ENCODE results near the gene LRRFIP1.
"Not testable (repeated sequence)": the region's sequence is repeated elsewhere in the genome, so short reads cannot be mapped to it uniquely, and the experiment has no call there.

LRRFIP1 gene

GRCh38 chr2:237597196-237598145 is 29.9 kb upstream of the LRRFIP1 start:
- no peak for DNase-seq

GRCh38 chr2:237598468-237599208 is 28.7 kb upstream of the LRRFIP1 start:
- no peak for DNase-seq

- DNase-seq: no peak
Observed at GRCh38 chr2:237599465-237600110, 27.8 kb upstream of the LRRFIP1 start.

GRCh38 chr2:237600205-237600846 is 27.1 kb upstream of the LRRFIP1 start:
- DNase-seq: no peak

- no peak for DNase-seq
Observed at GRCh38 chr2:237601453-237602116, 25.8 kb upstream of the LRRFIP1 start.

GRCh38 chr2:237602409-237602808 is 25.0 kb upstream of the LRRFIP1 start:
- DNase-seq: no peak

GRCh38 chr2:237603049-237603717 is 24.2 kb upstream of the LRRFIP1 start:
- no peak for DNase-seq

- DNase-seq: peak; percentile 74
Observed at GRCh38 chr2:237603718-237604362, 23.5 kb upstream of the LRRFIP1 start.

GRCh38 chr2:237604391-237604790 is 23.0 kb upstream of the LRRFIP1 start:
- no peak for DNase-seq

GRCh38 chr2:237604960-237605359 is 22.4 kb upstream of the LRRFIP1 start:
- no peak for DNase-seq

- DNase-seq: not testable (repeated sequence)
Observed at GRCh38 chr2:237606522-237606921, 20.9 kb upstream of the LRRFIP1 start.

GRCh38 chr2:237612527-237613357 is 14.6 kb upstream of the LRRFIP1 start:
- no peak for DNase-seq

- DNase-seq: no peak
Observed at GRCh38 chr2:237613679-237614078, 13.7 kb upstream of the LRRFIP1 start.

GRCh38 chr2:237614151-237614720 is 13.2 kb upstream of the LRRFIP1 start:
- DNase-seq: peak; percentile 73

GRCh38 chr2:237615631-237616249 is 11.6 kb upstream of the LRRFIP1 start:
- no peak for DNase-seq

GRCh38 chr2:237616373-237616733 is 11.0 kb upstream of the LRRFIP1 start:
- no peak for DNase-seq

GRCh38 chr2:237616734-237617586 is 10.4 kb upstream of the LRRFIP1 start:
- peak; percentile 87 for DNase-seq

GRCh38 chr2:237617587-237617982 is 9.8 kb upstream of the LRRFIP1 start:
- DNase-seq: no peak

Data from hematopoietic multipotent progenitor cell treated with erythropoietin and hydrocortisone succinate and interleukin-3 and kit ligand, for 4 days (in vitro differentiated cells).